GM12878 (cell line): ENCODE results near the gene BORCS5. TPM values are rescaled to one million over a fixed set of nuclear protein-coding genes. Genes with fewer than 3 reads are reported as not detected.

Experiments
- ASH2L ChIP-seq: fragments of 300-600, 200-600 bp; sonication (generic); IDR thresholded peaks from 2 replicates; pipeline ENCODE4 v1.6.1; 2017; ENCODE audit warnings: low read depth, mild to moderate bottlenecking, borderline replicate concordance
- ATF7 ChIP-seq: fragments of 450-650 bp; IDR thresholded peaks from 2 replicates; pipeline ENCODE4 v1.6.1; 2016; ENCODE audit warnings: low read depth, mild to moderate bottlenecking
- BACH1 ChIP-seq: fragments of 450-650 bp; IDR thresholded peaks from 2 replicates; pipeline ENCODE4 v1.6.1; 2017; ENCODE audit warnings: mild to moderate bottlenecking, borderline replicate concordance
- BHLHE40 ChIP-seq, 2 experiments: fragments of 450-650 bp in 1 of 2; IDR thresholded peaks; 2 replicates each; pipeline ENCODE4 v1.6.1; 2011 to 2017; ENCODE audit warnings: low read depth in 2 of 2, borderline replicate concordance in 1 of 2, improper control_type of control experiment in 1 of 2, low read length in 1 of 2, mild to moderate bottlenecking in 1 of 2
- CEBPB ChIP-seq, 2 experiments: fragments of 150-350 bp in 1 of 2; IDR thresholded peaks; 2 replicates each; pipeline ENCODE4 v1.6.1; 2012 to 2014; ENCODE audit warnings: low read depth in 2 of 2, low read length in 2 of 2, borderline replicate concordance in 1 of 2, inconsistent platforms in 1 of 2
- CREM ChIP-seq: IDR thresholded peaks from 2 replicates; pipeline ENCODE4 v1.6.1; 2014; ENCODE audit warnings: antibody characterized with exemption, low read depth
- EP300 ChIP-seq, 2 experiments: fragments of 150-350 bp in 1 of 2; IDR thresholded peaks; 2 replicates each; pipeline ENCODE4 v1.6.1; 2011 to 2012; ENCODE audit warnings: low read depth in 2 of 2, low read length in 2 of 2, borderline replicate concordance in 1 of 2, improper control_type of control experiment in 1 of 2, inconsistent platforms in 1 of 2; ENCODE audit not compliant: control insufficient read depth in 1 of 2
- FOS ChIP-seq: IDR thresholded peaks from 3 replicates; pipeline ENCODE4 v1.6.1; 2011; ENCODE audit warnings: borderline replicate concordance; ENCODE audit not compliant: insufficient read length; ENCODE audit errors: extremely low read depth
- HDAC2 ChIP-seq: fragments of 200-600 bp; sonication (generic); IDR thresholded peaks from 2 replicates; pipeline ENCODE4 v1.6.1; 2017
- IKZF1 ChIP-seq: fragments of 450-650 bp; conservative IDR thresholded peaks from 2 replicates; pipeline ENCODE4 v1.6.1; 2017; ENCODE audit warnings: antibody characterized with exemption, mild to moderate bottlenecking
- PAX5 ChIP-seq: IDR thresholded peaks from 2 replicates; pipeline ENCODE4 v1.6.1; 2011; ENCODE audit warnings: low read depth, low read length, borderline replicate concordance
- SREBF1 ChIP-seq: IDR thresholded peaks from 2 replicates; pipeline ENCODE4 v1.6.1; 2012; ENCODE audit warnings: mild to moderate bottlenecking, low read length
- SREBF2 ChIP-seq: IDR thresholded peaks from 2 replicates; pipeline ENCODE4 v1.6.1; 2012; ENCODE audit warnings: mild to moderate bottlenecking, low read length
- polyA plus RNA-seq, 11 experiments: library from polyadenylated mRNA; depleted of rRNA in 4 of 11; unstranded in 6 of 11; stranded (reverse) in 5 of 11; fragments of >200 nt; fragmentation: Nextera tagmentation in 4 of 11; fragmentation: Illumina TruSeq in 1 of 11; extraction: Ambion mirVana in 4 of 11; extraction: Trizol in 1 of 11; gene quantifications; 1 replicate in 1 of 11; 2 replicates in 10 of 11; pipeline versions ENCODE4 v1.2.1 to v1.2.3, GENCODE V29; 2011 to 2016; ENCODE audit warnings: inconsistent platforms in 2 of 11, missing spikeins in 2 of 11, low read depth in 1 of 11
- total RNA-seq, 4 experiments: library from RNA; depleted of rRNA in 3 of 4; stranded (reverse); fragments of >200 nt in 3 of 4; fragmentation: Illumina TruSeq in 1 of 4; extraction: Trizol in 1 of 4; gene quantifications; 2 replicates each; pipeline versions ENCODE4 v1.2.1 to v1.2.3, GENCODE V29; 2013 to 2021
- TF ChIP-seq, protein P1 (sequence below): IDR thresholded peaks from 2 replicates; pipeline ENCODE4 v1.6.1; 2012; ENCODE audit warnings: improper control_type of control experiment, low read depth, low read length; ENCODE audit not compliant: insufficient replicate concordance
- TF ChIP-seq, protein P2 (sequence below): IDR thresholded peaks from 2 replicates; pipeline ENCODE4 v1.6.1; 2012; ENCODE audit warnings: low read depth, low read length, improper control_type of control experiment
- TF ChIP-seq, protein P3 (sequence below): fragments of 450-650 bp; IDR thresholded peaks from 2 replicates; pipeline ENCODE4 v1.6.1; 2017; ENCODE audit warnings: mild to moderate bottlenecking
- TF ChIP-seq, protein P4 (sequence below): IDR thresholded peaks from 2 replicates; pipeline ENCODE4 v1.6.1; 2011; ENCODE audit warnings: mild to moderate bottlenecking, low read depth, low read length, moderate library complexity; ENCODE audit not compliant: insufficient replicate concordance
- TF ChIP-seq, protein P5 (sequence below): IDR thresholded peaks from 2 replicates; pipeline ENCODE4 v1.6.1; 2011; ENCODE audit warnings: borderline replicate concordance, low read depth, mild to moderate bottlenecking, moderate library complexity, mixed read lengths, low read length; ENCODE audit not compliant: insufficient read depth; ENCODE audit errors: extremely low read length

Gene BORCS5
- total and polyA plus RNA-seq, 10 of the 15 experiments (the other 5 are each of a cell fraction or from before 2014, with no cell fraction given) = 1.4 to 39.7 (median 16.1) TPM

DNA sequence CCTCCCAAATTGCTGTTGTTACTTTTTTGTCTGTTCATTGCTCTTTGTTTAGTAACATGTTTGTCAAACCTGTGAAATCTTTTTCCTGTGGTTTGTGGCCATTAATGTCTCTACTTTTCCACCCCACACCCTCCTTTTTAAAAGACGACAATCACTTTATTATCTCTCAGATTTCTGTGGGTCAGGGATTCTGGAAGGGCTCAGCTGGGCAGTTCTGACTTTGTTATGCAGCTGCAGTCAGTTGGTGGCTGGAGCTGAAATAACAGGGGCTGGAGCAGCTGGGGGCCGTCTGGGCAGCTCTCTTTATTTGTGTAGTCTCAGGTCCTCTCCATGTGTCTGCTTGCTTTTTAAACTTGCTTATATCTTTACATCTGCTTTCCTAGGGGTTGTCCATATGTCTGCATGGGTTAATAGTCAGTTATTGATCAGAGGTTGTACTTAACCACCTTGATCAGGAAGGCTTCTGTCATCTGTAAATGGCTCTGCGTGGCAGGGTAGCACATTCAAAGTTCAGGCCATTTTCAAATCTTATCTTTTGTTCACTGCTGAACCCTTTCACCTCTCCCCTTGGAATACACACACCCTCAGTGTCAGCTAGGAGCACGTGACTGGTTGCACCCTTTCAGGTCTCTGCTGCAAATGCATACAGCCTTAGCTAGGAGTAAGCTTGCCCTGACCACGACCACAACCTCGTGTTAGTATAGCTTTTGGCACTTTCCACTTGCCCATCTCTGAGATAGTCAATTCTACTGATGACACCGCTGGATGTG, 27.9 kb downstream of the BORCS5 start (continued):
- TF ChIP-seq, protein P1, sequence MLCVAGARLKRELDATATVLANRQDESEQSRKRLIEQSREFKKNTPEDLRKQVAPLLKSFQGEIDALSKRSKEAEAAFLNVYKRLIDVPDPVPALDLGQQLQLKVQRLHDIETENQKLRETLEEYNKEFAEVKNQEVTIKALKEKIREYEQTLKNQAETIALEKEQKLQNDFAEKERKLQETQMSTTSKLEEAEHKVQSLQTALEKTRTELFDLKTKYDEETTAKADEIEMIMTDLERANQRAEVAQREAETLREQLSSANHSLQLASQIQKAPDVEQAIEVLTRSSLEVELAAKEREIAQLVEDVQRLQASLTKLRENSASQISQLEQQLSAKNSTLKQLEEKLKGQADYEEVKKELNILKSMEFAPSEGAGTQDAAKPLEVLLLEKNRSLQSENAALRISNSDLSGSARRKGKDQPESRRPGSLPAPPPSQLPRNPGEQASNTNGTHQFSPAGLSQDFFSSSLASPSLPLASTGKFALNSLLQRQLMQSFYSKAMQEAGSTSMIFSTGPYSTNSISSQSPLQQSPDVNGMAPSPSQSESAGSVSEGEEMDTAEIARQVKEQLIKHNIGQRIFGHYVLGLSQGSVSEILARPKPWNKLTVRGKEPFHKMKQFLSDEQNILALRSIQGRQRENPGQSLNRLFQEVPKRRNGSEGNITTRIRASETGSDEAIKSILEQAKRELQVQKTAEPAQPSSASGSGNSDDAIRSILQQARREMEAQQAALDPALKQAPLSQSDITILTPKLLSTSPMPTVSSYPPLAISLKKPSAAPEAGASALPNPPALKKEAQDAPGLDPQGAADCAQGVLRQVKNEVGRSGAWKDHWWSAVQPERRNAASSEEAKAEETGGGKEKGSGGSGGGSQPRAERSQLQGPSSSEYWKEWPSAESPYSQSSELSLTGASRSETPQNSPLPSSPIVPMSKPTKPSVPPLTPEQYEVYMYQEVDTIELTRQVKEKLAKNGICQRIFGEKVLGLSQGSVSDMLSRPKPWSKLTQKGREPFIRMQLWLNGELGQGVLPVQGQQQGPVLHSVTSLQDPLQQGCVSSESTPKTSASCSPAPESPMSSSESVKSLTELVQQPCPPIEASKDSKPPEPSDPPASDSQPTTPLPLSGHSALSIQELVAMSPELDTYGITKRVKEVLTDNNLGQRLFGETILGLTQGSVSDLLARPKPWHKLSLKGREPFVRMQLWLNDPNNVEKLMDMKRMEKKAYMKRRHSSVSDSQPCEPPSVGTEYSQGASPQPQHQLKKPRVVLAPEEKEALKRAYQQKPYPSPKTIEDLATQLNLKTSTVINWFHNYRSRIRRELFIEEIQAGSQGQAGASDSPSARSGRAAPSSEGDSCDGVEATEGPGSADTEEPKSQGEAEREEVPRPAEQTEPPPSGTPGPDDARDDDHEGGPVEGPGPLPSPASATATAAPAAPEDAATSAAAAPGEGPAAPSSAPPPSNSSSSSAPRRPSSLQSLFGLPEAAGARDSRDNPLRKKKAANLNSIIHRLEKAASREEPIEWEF = no peak
- TF ChIP-seq BACH1 = no peak
- TF ChIP-seq, protein P2, sequence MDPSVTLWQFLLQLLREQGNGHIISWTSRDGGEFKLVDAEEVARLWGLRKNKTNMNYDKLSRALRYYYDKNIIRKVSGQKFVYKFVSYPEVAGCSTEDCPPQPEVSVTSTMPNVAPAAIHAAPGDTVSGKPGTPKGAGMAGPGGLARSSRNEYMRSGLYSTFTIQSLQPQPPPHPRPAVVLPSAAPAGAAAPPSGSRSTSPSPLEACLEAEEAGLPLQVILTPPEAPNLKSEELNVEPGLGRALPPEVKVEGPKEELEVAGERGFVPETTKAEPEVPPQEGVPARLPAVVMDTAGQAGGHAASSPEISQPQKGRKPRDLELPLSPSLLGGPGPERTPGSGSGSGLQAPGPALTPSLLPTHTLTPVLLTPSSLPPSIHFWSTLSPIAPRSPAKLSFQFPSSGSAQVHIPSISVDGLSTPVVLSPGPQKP = no peak
- TF ChIP-seq HDAC2 = no peak
- no peak for TF ChIP-seq FOS
- TF ChIP-seq, protein P3, sequence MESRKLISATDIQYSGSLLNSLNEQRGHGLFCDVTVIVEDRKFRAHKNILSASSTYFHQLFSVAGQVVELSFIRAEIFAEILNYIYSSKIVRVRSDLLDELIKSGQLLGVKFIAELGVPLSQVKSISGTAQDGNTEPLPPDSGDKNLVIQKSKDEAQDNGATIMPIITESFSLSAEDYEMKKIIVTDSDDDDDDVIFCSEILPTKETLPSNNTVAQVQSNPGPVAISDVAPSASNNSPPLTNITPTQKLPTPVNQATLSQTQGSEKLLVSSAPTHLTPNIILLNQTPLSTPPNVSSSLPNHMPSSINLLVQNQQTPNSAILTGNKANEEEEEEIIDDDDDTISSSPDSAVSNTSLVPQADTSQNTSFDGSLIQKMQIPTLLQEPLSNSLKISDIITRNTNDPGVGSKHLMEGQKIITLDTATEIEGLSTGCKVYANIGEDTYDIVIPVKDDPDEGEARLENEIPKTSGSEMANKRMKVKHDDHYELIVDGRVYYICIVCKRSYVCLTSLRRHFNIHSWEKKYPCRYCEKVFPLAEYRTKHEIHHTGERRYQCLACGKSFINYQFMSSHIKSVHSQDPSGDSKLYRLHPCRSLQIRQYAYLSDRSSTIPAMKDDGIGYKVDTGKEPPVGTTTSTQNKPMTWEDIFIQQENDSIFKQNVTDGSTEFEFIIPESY = no peak
- TF ChIP-seq BHLHE40 (IDR thresholded peaks at IDR 0.05; ENCODE audit: borderline replicate concordance in 1 of 2, low read depth in 2 of 2, low read length in 1 of 2) = peak; percentile 66 to 77; a peak in 3 of 4 replicates
- TF ChIP-seq CEBPB (IDR thresholded peaks at IDR 0.05; ENCODE audit: borderline replicate concordance in 1 of 2, low read depth in 2 of 2, low read length in 2 of 2) = no peak
- TF ChIP-seq ASH2L = no peak
- TF ChIP-seq, protein P4, sequence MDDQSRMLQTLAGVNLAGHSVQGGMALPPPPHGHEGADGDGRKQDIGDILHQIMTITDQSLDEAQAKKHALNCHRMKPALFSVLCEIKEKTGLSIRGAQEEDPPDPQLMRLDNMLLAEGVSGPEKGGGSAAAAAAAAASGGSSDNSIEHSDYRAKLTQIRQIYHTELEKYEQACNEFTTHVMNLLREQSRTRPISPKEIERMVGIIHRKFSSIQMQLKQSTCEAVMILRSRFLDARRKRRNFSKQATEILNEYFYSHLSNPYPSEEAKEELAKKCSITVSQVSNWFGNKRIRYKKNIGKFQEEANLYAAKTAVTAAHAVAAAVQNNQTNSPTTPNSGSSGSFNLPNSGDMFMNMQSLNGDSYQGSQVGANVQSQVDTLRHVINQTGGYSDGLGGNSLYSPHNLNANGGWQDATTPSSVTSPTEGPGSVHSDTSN = no peak
- TF ChIP-seq CREM = no peak
- TF ChIP-seq ATF7 = peak; percentile 33; the same call in 1 of the 2 replicates
- 0 out of 2 replicates have a peak, but pooled peaks have one; percentile 20 for TF ChIP-seq IKZF1
- TF ChIP-seq, protein P5, sequence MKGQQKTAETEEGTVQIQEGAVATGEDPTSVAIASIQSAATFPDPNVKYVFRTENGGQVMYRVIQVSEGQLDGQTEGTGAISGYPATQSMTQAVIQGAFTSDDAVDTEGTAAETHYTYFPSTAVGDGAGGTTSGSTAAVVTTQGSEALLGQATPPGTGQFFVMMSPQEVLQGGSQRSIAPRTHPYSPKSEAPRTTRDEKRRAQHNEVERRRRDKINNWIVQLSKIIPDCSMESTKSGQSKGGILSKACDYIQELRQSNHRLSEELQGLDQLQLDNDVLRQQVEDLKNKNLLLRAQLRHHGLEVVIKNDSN = peak; percentile 42
- TF ChIP-seq PAX5 = no peak
- no peak for TF ChIP-seq SREBF1
- TF ChIP-seq SREBF2 = no peak
- TF ChIP-seq EP300 (IDR thresholded peaks at IDR 0.05; ENCODE audit: borderline replicate concordance in 1 of 2, control insufficient read depth in 1 of 2, low read depth in 2 of 2, low read length in 2 of 2) = 0 out of 4 replicates have a peak, but pooled peaks of 1 of the 2 experiments have one; percentile 11
